HL-60/S4 (cell line): ENCODE data around the gene MSL1.

Experiments
- in situ Hi-C: fragments of 300-500 bp; cut with MboI; formaldehyde crosslinking; loops from 2 replicates; pipeline ENCODE4 v1.14.3; 2022; ENCODE audit warnings: low sequenced_read_pairs

Gene MSL1, protein sequence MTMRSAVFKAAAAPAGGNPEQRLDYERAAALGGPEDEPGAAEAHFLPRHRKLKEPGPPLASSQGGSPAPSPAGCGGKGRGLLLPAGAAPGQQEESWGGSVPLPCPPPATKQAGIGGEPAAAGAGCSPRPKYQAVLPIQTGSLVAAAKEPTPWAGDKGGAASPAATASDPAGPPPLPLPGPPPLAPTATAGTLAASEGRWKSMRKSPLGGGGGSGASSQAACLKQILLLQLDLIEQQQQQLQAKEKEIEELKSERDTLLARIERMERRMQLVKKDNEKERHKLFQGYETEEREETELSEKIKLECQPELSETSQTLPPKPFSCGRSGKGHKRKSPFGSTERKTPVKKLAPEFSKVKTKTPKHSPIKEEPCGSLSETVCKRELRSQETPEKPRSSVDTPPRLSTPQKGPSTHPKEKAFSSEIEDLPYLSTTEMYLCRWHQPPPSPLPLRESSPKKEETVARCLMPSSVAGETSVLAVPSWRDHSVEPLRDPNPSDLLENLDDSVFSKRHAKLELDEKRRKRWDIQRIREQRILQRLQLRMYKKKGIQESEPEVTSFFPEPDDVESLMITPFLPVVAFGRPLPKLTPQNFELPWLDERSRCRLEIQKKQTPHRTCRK

DNA sequence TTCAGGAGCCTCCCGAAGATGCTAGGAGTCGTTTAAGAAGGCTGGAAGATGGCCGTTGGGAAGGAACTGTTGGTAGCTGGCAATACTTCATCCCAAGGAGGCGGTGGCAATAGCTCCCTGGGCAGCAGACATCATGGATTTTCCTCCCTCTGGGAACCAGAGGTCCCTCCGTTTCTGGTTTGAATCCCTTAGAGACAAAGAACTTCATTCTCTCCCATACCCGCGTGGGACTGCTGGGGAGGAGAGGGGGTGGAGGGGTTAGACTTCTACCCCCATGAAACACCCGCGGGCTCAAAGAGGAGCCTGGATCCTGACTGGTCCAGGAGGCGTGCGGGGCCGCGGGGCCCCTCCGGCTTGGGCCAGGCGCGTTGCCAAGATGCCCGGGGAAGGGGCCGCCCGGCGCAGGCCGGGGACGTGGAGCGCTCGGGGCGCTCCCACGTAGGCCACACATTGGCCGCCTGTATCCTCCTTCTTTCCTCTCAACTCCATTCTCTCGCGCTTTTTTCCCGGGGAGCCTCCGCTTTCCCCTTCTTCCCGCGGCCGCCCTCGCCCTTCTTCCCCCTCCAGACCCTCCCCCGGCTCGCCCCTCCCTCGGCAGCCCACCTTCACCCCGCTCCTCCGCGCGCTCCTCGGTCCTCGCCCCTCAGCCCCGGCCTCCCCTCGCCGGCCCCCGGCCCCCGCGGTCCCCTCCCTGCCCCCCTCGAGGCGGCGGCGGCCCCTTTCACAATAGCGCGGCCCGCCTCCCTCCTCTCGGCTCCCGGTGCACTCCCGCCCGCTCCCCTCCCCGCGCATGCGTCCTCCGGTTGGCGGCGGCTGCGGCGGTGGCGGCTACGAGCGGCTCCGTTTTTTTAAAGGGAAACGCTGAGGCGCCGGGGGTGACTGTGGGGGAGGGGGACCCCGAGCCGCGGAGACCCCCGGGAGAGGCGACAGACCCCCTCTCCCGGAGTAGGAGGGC lies at the start of gene MSL1:
TSS of gene MSL1 (plus strand) at position 791 of the 955 bp plus-strand sequence. CDS start 642 bp downstream, outside the sequence.
- in situ Hi-C loops, result no loop called here

DNA sequence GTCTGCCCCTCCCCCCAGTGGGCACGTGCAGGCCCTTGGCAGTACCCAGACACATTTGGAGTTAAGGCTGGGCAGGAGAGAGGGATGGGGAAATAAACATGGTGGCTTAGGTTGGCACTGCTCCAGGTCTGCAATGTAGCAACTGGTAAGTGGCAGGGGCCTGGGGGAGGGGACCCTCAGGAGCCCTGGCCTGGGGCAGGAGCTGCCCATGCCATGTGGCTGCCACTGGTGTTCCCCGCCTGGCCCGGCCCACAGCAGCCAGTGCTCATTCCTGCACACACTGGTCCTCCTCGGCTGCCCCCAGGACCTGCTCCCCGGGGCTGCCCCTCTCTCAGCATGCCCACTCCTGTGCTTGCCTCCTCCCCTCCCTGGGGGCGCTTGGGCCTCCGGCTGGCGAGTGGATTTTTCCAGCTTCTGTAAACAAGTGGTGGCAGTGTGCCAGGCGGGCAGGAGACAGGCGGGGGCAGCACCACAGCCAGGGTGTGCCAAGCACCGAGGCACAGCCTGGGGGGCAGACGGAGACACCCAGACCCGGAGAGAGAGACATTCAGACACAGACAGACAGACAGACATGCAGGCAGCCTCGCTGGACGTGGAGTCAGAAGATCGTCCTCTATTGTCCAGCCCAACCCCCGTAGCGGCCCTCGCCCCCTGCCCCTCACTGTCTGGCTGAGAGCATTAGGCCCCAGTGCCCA lies 49.6 kb upstream of the MSL1 start:
- in situ Hi-C loops, result no loop called here

DNA sequence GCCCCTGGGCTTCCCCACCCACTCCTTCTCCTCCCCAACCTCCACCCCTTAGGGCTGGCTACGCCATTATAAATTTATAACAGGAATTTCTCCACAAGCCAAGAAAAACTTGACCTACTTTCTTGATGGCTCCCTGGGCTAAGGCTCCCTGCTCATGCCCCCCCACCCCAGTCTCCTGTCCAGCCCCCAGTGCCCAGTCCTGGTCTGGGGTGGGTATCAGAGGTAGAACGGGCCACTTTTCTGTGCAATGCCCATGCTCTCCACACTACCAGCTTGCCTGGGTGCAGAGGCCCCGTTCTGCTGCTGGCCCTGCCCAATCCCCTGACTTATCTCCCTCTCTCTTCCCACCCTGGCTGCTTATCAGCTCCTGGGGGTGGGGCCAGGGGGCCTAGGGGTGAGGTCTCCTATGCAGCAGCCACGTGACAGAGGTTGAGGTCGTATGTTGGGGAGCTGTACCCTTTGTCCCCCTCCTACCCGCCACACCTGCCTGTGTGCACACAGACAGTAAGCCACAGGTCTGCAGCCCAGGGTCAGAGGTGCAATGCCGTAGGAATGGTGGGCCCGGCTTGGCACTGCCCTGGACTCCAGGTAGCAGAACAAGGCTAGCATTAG lies 48.9 kb upstream of the MSL1 start:
- in situ Hi-C loops, result no loop called here

DNA sequence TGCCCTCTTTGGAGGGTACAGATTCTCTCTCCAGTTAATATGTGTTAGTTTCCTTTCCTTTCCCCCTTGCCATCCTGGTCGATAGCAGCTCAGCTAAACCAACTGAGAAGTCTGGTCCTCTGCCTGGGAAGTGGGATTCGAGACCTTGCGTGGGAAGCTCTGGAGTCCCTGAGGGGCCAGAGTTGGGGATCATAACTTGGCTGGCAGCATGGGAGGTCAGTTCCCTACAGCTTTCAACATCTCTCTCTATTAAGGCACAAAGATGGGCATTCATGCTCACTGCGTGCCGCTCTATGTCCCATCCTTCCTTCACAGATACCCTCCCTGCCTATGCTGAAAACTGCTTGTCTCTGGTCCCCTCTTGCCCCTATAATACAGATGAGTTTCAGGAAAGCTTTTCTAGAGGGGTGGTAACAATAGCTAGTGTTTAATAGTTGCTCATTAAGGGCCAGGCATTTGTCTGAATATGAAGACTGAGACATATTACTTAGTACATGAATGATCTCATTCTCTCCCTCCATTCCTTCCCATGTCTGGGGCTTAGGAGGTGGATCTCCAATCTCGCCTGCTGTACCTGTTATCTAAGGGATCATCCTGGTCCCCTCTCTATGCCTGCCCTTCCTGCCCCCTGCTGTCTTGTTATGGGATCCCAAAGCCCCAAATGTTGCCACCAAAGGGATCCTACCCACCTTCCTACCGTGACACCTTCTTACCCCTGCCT lies 48.2 kb upstream of the MSL1 start:
- in situ Hi-C loops, result no loop called here

DNA sequence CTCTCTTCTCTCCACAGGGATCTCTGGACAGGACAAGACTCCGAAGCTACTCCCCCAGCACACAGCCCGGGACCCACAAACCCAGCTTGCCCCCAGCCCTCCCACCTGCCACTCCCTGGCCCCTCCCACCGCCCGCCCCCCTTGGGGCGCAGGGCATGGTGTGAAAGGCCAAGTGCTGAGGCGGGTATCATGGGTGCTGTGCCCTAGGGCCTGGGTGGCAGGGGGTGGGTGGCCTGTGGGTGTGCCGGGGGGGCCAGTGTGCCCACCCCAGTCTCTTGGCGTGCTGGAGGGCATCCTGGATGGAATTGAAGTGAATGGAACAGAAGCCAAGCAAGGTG lies 47.6 kb upstream of the MSL1 start:
- in situ Hi-C loops, result no loop called here

DNA sequence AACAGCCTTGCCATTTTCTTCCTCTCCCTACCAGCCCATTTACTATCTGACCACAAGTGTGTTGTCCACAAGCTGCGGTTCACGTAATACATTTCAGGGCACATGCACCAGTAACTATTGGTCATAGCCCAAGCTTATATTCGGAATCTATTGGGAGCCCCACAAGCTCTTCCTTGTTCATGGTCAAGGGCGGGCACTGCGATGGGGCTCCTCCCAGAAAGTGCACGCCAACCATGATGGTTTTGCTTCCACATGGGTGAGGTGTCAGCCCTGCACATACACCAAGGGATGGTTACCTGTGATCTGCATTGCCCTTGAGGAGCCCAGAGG lies 46.9 kb upstream of the MSL1 start:
- in situ Hi-C loops, result no loop called here

DNA sequence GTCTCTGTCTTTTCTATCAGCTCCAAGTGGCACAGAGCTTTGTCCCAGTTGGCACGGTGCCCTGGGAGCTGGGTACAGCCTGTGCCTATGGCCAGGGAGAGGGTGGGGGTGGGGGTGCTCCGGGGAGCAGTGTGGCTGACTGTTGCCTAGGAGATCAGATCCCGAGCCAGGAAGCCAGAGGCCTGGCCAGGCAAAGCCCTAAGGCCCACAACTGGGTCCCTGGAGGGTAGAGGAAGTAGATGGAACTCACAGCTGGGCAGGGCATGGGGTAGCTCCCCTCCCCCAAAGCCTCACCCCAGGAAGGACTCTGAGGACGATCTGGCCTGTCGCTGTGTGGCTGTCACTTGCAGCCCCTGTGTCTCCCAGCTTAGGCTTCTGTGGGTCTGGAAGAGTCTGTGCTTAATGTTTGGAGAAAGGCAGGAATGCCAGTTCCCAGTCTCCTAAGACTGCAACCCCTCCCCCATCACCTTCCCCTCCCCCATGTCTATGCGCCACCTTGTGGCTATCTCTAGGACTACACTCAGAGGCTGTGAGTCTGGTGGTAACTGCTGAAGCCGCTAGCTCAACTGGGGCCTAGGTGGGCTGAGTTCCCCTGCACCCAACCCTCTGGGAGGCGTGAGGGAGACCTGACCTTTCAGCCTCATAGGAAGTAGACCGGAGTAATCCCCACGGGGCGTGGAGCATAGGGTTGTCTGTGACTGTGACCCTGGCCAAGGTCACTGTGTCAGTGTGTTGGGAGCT lies 46.4 kb upstream of the MSL1 start:
- in situ Hi-C loops, result no loop called here

DNA sequence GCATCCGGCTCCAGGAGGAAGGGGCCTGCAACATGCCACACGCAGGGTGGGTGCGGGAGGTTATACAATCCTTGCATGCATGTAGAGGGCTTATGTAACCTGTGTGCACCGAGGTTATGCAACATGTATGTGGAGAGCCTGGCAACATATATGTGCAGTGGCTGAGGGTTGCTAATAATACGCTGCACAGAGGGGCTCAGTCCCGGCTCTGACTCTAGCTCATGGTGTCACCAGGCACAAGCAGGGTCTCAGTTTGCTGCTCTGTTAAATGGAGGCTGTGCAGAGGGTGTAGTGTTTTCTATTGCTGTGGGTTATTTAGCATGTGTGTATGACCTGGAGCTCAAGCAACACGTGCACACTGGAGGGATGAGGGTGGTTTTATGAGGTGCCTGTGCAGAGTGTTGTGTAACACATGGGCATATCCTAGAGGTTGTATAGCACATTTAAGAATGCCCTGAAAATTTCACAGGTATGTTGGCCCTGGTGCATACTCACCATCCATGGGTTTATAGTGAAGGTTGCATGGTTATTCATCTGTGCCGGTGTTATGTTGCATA lies 45.8 kb upstream of the MSL1 start:
- in situ Hi-C loops, result no loop called here

DNA sequence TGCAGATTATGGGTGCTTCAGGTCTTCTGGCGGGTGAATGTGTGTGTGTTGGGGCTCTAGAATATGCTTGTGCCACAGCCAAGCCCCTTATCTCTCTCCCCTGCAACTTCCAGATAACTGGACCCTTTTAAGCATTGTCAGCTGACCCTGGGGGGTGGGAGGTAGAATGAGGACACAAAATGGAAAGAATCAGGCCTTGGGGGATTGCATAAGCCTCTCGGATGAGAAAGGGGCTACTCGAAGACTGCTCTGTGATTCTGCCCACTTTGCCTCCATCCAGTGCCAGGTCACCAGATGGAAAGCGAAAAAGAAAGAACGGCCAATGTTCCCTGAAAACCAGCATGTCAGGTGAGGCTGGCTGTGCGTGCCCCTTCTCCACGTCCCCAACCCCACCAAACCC lies 45.2 kb upstream of the MSL1 start:
- in situ Hi-C loops, result no loop called here

DNA sequence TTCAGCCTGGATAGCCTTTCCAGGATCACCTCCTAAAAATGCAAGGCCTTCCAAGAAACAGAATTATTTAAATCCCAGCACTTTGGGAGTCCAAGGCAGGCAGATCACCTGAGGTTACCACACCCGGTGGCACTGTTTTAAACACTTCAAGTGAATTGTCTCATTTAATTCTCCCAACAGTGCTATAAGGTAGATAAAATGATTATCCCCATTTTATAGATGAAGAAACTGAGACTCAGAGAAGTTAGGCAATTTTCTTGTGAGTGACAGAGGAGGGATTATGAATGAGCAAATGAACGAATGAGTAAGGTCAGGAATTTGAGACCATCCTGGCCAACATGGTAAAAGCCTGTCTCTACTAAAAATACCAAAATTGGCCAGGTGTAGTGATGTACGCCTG lies 42.2 kb upstream of the MSL1 start:
- in situ Hi-C loops, result no loop called here

DNA sequence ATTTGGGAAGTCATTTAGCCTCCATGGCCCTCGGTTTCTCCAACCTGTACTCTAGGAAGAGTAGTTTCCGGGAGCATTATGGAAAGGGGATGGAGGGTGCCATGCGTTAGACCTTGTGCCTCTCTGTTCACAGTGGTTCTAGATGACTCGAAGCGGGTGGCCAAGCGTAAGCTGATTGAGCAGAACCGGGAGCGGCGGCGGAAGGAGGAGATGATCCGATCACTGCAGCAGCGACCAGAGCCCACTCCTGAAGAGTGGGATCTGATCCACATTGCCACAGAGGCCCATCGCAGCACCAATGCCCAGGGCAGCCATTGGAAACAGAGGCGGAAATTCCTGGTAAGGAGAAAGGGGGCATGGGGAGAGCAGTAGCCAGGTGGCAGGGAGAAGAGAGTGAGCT lies 37.3 kb upstream of the MSL1 start:
- in situ Hi-C loops, result no loop called here

DNA sequence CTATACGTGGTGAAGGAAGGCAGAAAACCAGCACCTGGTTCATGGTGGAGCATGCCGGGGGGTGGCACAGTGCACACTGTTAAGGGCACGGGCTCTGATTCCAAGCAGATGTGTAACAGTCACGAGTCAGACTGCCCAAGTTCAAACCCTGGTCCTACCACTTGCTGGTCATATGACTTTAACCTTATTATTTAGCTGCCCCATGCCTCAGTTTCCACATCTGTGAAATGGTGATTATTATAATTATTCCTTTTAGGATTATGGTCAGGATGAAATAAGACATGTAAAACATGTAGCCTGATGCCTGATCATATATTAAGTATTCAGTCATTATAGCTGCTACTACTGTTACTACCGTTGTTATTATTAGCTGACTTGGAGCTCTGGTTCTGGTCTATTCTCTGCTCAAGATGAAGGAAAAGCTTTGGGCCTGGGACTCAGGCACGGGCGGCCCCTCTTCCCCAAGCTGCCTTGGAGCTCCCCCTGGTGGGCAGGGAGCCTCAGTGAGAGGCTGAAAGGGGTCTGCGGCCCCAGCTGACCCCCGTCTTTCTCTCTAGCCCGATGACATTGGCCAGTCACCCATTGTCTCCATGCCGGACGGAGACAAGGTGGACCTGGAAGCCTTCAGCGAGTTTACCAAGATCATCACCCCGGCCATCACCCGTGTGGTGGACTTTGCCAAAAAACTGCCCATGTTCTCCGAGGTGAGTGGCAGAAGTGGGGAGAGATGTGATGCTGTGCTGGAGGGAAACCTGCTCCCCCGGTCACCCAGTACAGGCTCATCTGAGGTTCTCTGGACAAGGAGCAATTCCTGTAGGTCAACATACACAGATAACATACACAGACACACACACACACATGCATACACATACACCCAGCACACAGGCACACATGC lies 35.4 kb upstream of the MSL1 start:
- in situ Hi-C loops, result no loop called here

DNA sequence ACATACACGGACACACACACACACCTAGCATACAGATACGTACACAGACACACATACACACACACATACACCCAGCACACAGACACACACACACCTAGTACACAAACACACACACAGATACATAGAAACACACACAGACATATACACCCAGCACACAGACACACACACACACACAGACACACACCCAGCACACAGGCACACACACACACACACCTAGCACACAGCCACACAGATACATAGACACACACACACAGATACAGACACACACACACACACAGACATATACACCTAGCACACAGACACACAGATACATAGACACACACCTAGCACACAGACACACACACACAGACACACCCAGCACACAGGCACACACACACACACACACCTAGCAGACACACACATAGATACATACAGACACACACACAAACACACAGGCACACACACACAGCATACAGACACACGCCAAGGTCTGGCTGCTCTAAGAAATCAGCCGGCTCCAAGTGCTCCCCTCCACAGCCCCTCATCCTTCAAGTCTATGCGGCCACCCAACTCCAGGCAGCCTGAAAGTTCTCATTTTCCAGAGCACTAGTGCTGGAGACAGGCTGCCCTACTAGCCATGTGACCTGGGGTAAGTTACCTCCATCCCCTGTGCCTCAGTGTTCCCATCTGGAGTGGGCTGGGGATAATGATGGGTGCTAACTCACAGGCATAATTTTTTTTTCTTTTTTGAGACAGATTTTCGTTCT lies 34.5 kb upstream of the MSL1 start:
- in situ Hi-C loops, result no loop called here

DNA sequence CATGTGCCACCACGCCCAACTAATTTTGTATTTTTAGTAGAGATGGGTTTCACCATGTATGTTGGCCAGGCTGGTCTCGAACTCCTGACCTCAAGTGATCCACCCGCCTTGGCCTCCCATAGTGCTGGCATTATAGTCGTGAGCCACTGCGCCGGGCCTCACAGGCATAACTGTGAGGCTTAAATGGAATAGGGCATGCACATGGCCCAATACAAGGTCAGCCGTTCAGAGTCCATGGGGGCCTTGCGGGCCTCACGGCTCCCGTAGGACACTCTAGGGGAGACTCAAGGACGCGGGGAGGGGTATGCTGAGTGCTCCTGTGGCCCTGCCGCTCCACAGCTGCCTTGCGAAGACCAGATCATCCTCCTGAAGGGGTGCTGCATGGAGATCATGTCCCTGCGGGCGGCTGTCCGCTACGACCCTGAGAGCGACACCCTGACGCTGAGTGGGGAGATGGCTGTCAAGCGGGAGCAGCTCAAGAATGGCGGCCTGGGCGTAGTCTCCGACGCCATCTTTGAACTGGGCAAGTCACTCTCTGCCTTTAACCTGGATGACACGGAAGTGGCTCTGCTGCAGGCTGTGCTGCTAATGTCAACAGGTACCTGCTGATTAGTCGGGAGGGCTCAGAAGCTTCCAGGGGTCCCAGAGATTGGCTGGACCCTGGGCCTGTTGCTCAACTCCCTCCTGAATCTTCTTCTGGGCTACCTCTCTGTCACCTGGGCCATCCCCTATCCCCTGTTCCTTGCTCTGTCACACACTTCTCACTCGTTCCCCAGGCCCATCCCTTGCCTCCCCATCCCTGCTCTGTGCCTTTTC lies 33.7 kb upstream of the MSL1 start:
- in situ Hi-C loops, result no loop called here

DNA sequence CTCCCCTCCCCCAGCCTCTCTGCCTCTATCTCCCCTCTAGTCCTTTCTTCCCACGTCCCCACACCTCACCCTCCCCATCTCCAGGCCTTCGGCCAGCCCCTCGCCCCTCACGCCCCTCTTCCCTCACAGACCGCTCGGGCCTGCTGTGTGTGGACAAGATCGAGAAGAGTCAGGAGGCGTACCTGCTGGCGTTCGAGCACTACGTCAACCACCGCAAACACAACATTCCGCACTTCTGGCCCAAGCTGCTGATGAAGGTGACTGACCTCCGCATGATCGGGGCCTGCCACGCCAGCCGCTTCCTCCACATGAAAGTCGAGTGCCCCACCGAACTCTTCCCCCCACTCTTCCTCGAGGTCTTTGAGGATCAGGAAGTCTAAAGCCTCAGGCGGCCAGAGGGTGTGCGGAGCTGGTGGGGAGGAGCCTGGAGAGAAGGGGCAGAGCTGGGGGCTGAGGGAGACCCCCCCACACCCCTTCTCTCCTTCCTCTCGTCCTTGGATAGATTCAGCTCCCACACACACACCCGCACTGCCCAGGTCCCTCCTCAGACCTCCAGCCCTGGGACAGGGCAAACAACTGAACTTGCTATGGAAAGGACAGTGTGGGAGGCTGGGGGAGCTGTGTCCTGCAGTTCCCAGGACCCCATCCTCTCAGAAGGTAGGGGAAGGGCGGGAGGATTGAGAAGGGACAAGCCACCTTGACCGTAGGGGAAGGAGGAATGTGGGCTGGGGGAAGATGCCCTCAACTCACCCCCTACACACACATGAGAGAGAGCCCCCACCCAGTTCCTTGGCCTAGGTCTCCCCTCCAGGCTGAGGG lies 32.5 kb upstream of the MSL1 start:
- in situ Hi-C loops, result no loop called here
